NCI-H146 treated with DMSO at 0.1 percent for 48 hours (cell line): ENCODE results near the gene ACY1.

Experiments used
- DNase-seq: peaks from one replicate; lab custom pipeline; 2025; ENCODE audit not compliant: unreplicated experiment; lab: John Stamatoyannopoulos, UW

The ACY1 gene

GRCh38 chr3:51962854-51963530, 20.3 kb upstream of the ACY1 start:
- no peak for DNase-seq

GRCh38 chr3:51963951-51964451, 19.3 kb upstream of the ACY1 start:
- DNase-seq, result peak; percentile 9

GRCh38 chr3:51964521-51964920, 18.8 kb upstream of the ACY1 start:
- DNase-seq, result no peak

- no peak for DNase-seq
Observed at GRCh38 chr3:51966016-51966415, 17.3 kb upstream of the ACY1 start.

GRCh38 chr3:51966486-51966885, 16.8 kb upstream of the ACY1 start:
- DNase-seq, result no peak

GRCh38 chr3:51966922-51967383, 16.4 kb upstream of the ACY1 start:
- no peak for DNase-seq

GRCh38 chr3:51967384-51968169, 15.8 kb upstream of the ACY1 start, which contains the start of gene PCBP4:
Gene PCBP4, minus strand, starts transcription at chr3:51967454. Its CDS starts 6,214 bp downstream, at chr3:51961240.
- DNase-seq, result no peak

GRCh38 chr3:51968170-51968775, 15.1 kb upstream of the ACY1 start:
- DNase-seq, result no peak

- DNase-seq, result no peak
Observed at GRCh38 chr3:51968883-51969678, 14.3 kb upstream of the ACY1 start.

- no peak for DNase-seq
Observed at GRCh38 chr3:51969841-51970240, 13.5 kb upstream of the ACY1 start.

GRCh38 chr3:51970606-51971300, 12.6 kb upstream of the ACY1 start:
- DNase-seq, result no peak

GRCh38 chr3:51971350-51971749, 12.0 kb upstream of the ACY1 start:
- no peak for DNase-seq

GRCh38 chr3:51974277-51974962, 8.9 kb upstream of the ACY1 start:
- no peak for DNase-seq

- no peak for DNase-seq
Observed at GRCh38 chr3:51974963-51975851, 8.1 kb upstream of the ACY1 start, which contains the start of gene ABHD14A. Gene ABHD14A, plus strand, starts transcription at chr3:51975064. Its CDS starts 72 bp downstream, at chr3:51975136.

GRCh38 chr3:51975852-51976549, 7.3 kb upstream of the ACY1 start:
- peak; percentile 18 for DNase-seq

GRCh38 chr3:51977446-51978142, 5.7 kb upstream of the ACY1 start:
- no peak for DNase-seq

GRCh38 chr3:51978143-51978502, 5.2 kb upstream of the ACY1 start:
- DNase-seq, result no peak
